HG02943 (cell line): Measurements from ENCODE around the gene KRTAP3-1.
"Not testable (repeated sequence)": the region's sequence is repeated elsewhere in the genome, so short reads cannot be mapped to it uniquely, and the experiment has no call there.

Experiments
- ATAC-seq: cut with Tn5 transposase; IDR thresholded peaks from one replicate; pipeline ENCODE4 v1.9.1; 2021; ENCODE audit warnings: mild to moderate bottlenecking, low read depth, moderate library complexity; ENCODE audit not compliant: unreplicated experiment

Gene KRTAP3-1

GRCh38 chr17:41016578-41017215 lies 7.8 kb upstream of the KRTAP3-1 start:
- ATAC-seq, result no peak

- ATAC-seq, result no peak
Measured at GRCh38 chr17:41015454-41015853, 6.5 kb upstream of the KRTAP3-1 start.

GRCh38 chr17:41013606-41014005 lies 4.7 kb upstream of the KRTAP3-1 start:
- ATAC-seq, result no peak

GRCh38 chr17:41013181-41013580 lies 4.3 kb upstream of the KRTAP3-1 start:
- ATAC-seq, result no peak

- ATAC-seq, result no peak
Measured at GRCh38 chr17:41012326-41013120, 3.6 kb upstream of the KRTAP3-1 start.

- ATAC-seq, result no peak
Measured at GRCh38 chr17:41010441-41010840, 1.5 kb upstream of the KRTAP3-1 start.

GRCh38 chr17:41009936-41010335 lies 1.0 kb upstream of the KRTAP3-1 start:
- no peak for ATAC-seq

- ATAC-seq, result no peak
Measured at GRCh38 chr17:41009301-41009760, 403 bp upstream of the KRTAP3-1 start.

- ATAC-seq, result no peak
Measured at GRCh38 chr17:41004397-41004796, 4.5 kb downstream of the KRTAP3-1 start.

- ATAC-seq, result no peak
Measured at GRCh38 chr17:41003926-41004325, 5.0 kb downstream of the KRTAP3-1 start.

GRCh38 chr17:41002814-41003213 lies 6.1 kb downstream of the KRTAP3-1 start:
- no peak for ATAC-seq

- ATAC-seq, result no peak
Measured at GRCh38 chr17:41001795-41002194, 7.1 kb downstream of the KRTAP3-1 start.

- ATAC-seq, result not testable (repeated sequence)
Measured at GRCh38 chr17:40999563-40999962, 9.4 kb downstream of the KRTAP3-1 start, which contains the start of gene KRTAP3-2. TSS of gene KRTAP3-2 (minus strand) at chr17:40999906. CDS start at chr17:40999853, 53 bp downstream.

GRCh38 chr17:40997361-40997760 lies 11.6 kb downstream of the KRTAP3-1 start:
- no peak for ATAC-seq

GRCh38 chr17:40996829-40997228 lies 12.1 kb downstream of the KRTAP3-1 start:
- no peak for ATAC-seq

- ATAC-seq, result no peak
Measured at GRCh38 chr17:40995116-40995515, 13.8 kb downstream of the KRTAP3-1 start.

GRCh38 chr17:40993839-40994238 lies 15.1 kb downstream of the KRTAP3-1 start, which contains the start of gene KRTAP3-3:
TSS of gene KRTAP3-3 (minus strand) at chr17:40994164. CDS start at chr17:40994097, 67 bp downstream.
- no peak for ATAC-seq

- ATAC-seq, result no peak
Measured at GRCh38 chr17:40993084-40993483, 15.8 kb downstream of the KRTAP3-1 start.

- ATAC-seq, result no peak
Measured at GRCh38 chr17:40992666-40993065, 16.3 kb downstream of the KRTAP3-1 start.

GRCh38 chr17:40986920-40987319 lies 22.0 kb downstream of the KRTAP3-1 start:
- ATAC-seq, result no peak

- ATAC-seq, result no peak
Measured at GRCh38 chr17:40984226-40984625, 24.7 kb downstream of the KRTAP3-1 start, which contains the start of gene KRT40. TSS of gene KRT40 (minus strand) at chr17:40984326. CDS start at chr17:40984273, 53 bp downstream.
